GM18502 (cell line): ENCODE results near the gene CALHM2.

Experiments
- ATAC-seq: cut with Tn5 transposase; IDR thresholded peaks from one replicate; pipeline ENCODE4 v1.9.1; 2021; ENCODE audit warnings: mild to moderate bottlenecking; ENCODE audit not compliant: unreplicated experiment, poor library complexity

Gene CALHM2

GRCh38 chr10:103451091-103451813, 918 bp downstream of the CALHM2 start:
- ATAC-seq: no peak

- ATAC-seq: no peak
Measured at GRCh38 chr10:103450201-103450695, 1.9 kb downstream of the CALHM2 start.

GRCh38 chr10:103449208-103450144, 2.7 kb downstream of the CALHM2 start:
- no peak for ATAC-seq

- no peak for ATAC-seq
Measured at GRCh38 chr10:103448746-103449145, 3.4 kb downstream of the CALHM2 start.

- ATAC-seq: no peak
Measured at GRCh38 chr10:103447187-103447586, 5.0 kb downstream of the CALHM2 start.

- no peak for ATAC-seq
Measured at GRCh38 chr10:103445767-103446567, 6.2 kb downstream of the CALHM2 start.

- no peak for ATAC-seq
Measured at GRCh38 chr10:103445366-103445765, 6.8 kb downstream of the CALHM2 start.

GRCh38 chr10:103444478-103444877, 7.7 kb downstream of the CALHM2 start:
- no peak for ATAC-seq

GRCh38 chr10:103443475-103444185, 8.5 kb downstream of the CALHM2 start:
- no peak for ATAC-seq

- ATAC-seq: no peak
Measured at GRCh38 chr10:103442031-103442461, 10.1 kb downstream of the CALHM2 start.

GRCh38 chr10:103441611-103442010, 10.6 kb downstream of the CALHM2 start:
- ATAC-seq: no peak

- no peak for ATAC-seq
Measured at GRCh38 chr10:103441206-103441605, 11.0 kb downstream of the CALHM2 start.

GRCh38 chr10:103440416-103440815, 11.8 kb downstream of the CALHM2 start:
- no peak for ATAC-seq

- no peak for ATAC-seq
Measured at GRCh38 chr10:103439776-103440175, 12.4 kb downstream of the CALHM2 start.

- ATAC-seq: no peak
Measured at GRCh38 chr10:103433858-103434257, 18.3 kb downstream of the CALHM2 start.

- ATAC-seq: no peak
Measured at GRCh38 chr10:103431902-103432301, 20.3 kb downstream of the CALHM2 start.

GRCh38 chr10:103429647-103430046, 22.5 kb downstream of the CALHM2 start:
- ATAC-seq: no peak

GRCh38 chr10:103428989-103429643, 23.1 kb downstream of the CALHM2 start:
- ATAC-seq: no peak

GRCh38 chr10:103427866-103428265, 24.3 kb downstream of the CALHM2 start:
- ATAC-seq: no peak
